Measurements from ENCODE around the gene KRTAP19-6. TPM values are rescaled to one million over a fixed set of nuclear protein-coding genes. Genes with fewer than 3 reads are reported as not detected.

Gene KRTAP19-6, protein sequence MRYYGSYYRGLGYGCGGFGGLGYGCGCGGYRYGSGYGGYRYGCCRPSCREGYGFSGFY
- not detected for polyA plus RNA-seq (2013, experiment 1 of 2)
- not detected for polyA plus RNA-seq (2013, experiment 2 of 2)

DNA sequence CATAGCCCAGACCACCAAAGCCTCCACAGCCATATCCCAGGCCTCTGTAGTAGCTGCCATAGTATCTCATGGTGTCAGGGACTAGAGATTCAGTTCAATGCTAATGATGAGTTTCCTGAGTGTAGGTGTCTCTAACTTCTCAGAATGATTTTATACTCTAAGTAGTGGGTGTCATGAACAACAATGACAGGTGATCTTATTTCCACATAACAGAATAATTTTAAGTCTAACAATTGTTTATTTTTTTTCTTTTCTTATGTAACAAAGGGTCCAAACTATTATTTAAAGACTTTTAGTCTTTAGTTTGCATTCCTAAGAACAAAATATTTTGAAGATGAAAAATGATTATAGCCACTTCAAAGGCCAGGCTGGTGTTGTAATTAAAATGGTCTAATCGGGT is at the start of gene KRTAP19-6:
TSS of gene KRTAP19-6 (minus strand) at position 101 of the 400 bp plus-strand sequence. CDS start at position 70, 31 bp downstream.
- H3K27me3 ChIP-seq (ENCODE audit: insufficient read depth, low read length, poor library complexity), result no peaks in the 10 kb centered on the region
- no peak within 1 kb of the TSS for H3K4me2 ChIP-seq (ENCODE audit: low read length)

DNA sequence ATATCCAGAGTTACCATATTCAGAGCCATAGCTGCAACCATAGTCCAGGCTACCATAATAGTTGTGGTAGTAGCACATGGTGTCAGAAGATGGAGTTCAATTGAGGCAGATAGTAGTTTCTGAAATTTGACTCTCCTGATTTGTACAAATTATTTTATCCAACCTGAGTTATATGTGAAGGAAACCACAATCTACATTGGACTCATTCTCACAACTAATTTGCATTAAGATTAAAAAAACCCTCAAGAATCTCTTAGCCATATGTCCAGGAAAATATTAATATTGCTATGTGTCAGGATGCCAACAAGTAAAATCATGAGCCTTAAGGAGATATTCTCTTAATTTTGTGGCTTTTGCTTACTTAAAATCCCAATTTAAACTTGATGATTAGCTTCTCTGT is 48.6 kb upstream of the KRTAP19-6 start, which contains the start of gene KRTAP22-2:
TSS of gene KRTAP22-2 (minus strand) at position 101 of the 400 bp plus-strand sequence.
- no peak for DNase-seq
- no peak within 1 kb of the TSS for H3K18ac ChIP-seq (ENCODE audit: low read length)
- H2BK15ac ChIP-seq (replicated peaks; ENCODE audit: low read depth), result no peak within 1 kb of the TSS
- H3K36me3 ChIP-seq (ENCODE audit: control insufficient read depth, insufficient read depth, low read length), result no peaks in the 10 kb centered on the region
- no peak within 1 kb of the TSS for H3K9ac ChIP-seq (ENCODE audit: low read length)
- no peak within 1 kb of the TSS for H2AK5ac ChIP-seq (ENCODE audit: low read length)
- no peak within 1 kb of the TSS for H4K8ac ChIP-seq (ENCODE audit: low read depth, low read length)
- H3K4me1 ChIP-seq (ENCODE audit: control insufficient read depth, low read depth, low read length), result no peaks in the 10 kb centered on the region
- H4K5ac ChIP-seq (ENCODE audit: low read length), result no peak within 1 kb of the TSS
- H3K27me3 ChIP-seq (ENCODE audit: insufficient read depth, low read length, poor library complexity), result no peaks in the 10 kb centered on the region
- no peak within 1 kb of the TSS for H3K23ac ChIP-seq (ENCODE audit: low read length)
- H3K4ac ChIP-seq (ENCODE audit: low read depth, low read length), result no peak within 1 kb of the TSS
- no peaks in the 10 kb centered on the region for H3K79me1 ChIP-seq (ENCODE audit: low read length)
- H2BK120ac ChIP-seq (ENCODE audit: low read depth, low read length), result no peak within 1 kb of the TSS
- no peak within 1 kb of the TSS for H3K27ac ChIP-seq (ENCODE audit: low read depth, low read length)
- no peak within 1 kb of the TSS for H3K56ac ChIP-seq (ENCODE audit: low read length)
- H3K79me2 ChIP-seq (ENCODE audit: control insufficient read depth, insufficient read depth, low read length), result no peaks in the 10 kb centered on the region
- no peak within 1 kb of the TSS for H2BK5ac ChIP-seq (ENCODE audit: low read length)
- H3K4me2 ChIP-seq (ENCODE audit: low read length), result no peak within 1 kb of the TSS
- no peak within 1 kb of the TSS for H3K4me3 ChIP-seq (ENCODE audit: low read length)

More for the DNA sequence above, at the start of gene KRTAP19-6:
- Histone ChIP-seq H3K4me3 (ENCODE audit: low read length) (no peak within 1 kb of the TSS), H2BK5ac (ENCODE audit: low read length) (no peak within 1 kb of the TSS), H3K27ac (ENCODE audit: low read depth, low read length) (no peak within 1 kb of the TSS), H3K4me1 (ENCODE audit: control insufficient read depth, low read depth, low read length) (no peaks in the 10 kb centered on the region), H3K18ac (ENCODE audit: low read length) (no peak within 1 kb of the TSS), H3K9ac (ENCODE audit: low read length) (no peak within 1 kb of the TSS), H2AK5ac (ENCODE audit: low read length) (no peak within 1 kb of the TSS), H3K79me1 (ENCODE audit: low read length) (no peaks in the 10 kb centered on the region), H3K4ac (ENCODE audit: low read depth, low read length) (no peak within 1 kb of the TSS), H4K8ac (ENCODE audit: low read depth, low read length) (no peak within 1 kb of the TSS), H4K5ac (ENCODE audit: low read length) (no peak within 1 kb of the TSS), H2BK15ac (replicated peaks; ENCODE audit: low read depth) (no peak within 1 kb of the TSS), H3K36me3 (ENCODE audit: control insufficient read depth, insufficient read depth, low read length) (no peaks in the 10 kb centered on the region), H3K23ac (ENCODE audit: low read length) (no peak within 1 kb of the TSS), H2BK120ac (ENCODE audit: low read depth, low read length) (no peak within 1 kb of the TSS), H3K56ac (ENCODE audit: low read length) (no peak within 1 kb of the TSS), H3K79me2 (ENCODE audit: control insufficient read depth, insufficient read depth, low read length) (no peaks in the 10 kb centered on the region)
- WGBS (ENCODE audit: extremely low coverage, insufficient coverage, low lambda C conversion rate), result no CpG with 5 or more reads among the region's 1 CpG
- DNase-seq, result no peak

DNA sequence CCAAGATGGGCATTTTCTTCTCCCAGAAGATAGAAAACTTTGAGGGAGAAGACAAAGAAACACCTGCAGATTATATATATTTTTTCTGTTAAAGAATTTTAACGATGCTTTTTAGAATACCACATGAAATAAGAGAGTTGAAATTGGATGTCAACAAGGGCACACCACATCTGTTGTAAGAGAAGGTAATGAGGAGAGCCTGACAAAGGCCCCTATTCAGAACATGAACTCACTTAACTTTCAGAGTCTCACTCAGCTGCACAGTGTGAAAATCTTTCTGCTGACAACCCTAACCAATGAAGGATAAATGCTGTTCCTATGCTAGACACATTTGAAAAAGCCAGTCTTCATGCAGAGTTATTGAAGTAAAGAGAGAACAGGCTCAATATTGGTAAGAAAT is 41.2 kb upstream of the KRTAP19-6 start:
- no peaks in the 10 kb centered on the region for H3K27me3 ChIP-seq (ENCODE audit: insufficient read depth, low read length, poor library complexity)
- H2BK120ac ChIP-seq (ENCODE audit: low read depth, low read length), result no peak overlapping the region
- H4K5ac ChIP-seq (ENCODE audit: low read length), result no peak overlapping the region
- H2AK5ac ChIP-seq (ENCODE audit: low read length), result no peak overlapping the region
- no peaks in the 10 kb centered on the region for H3K79me1 ChIP-seq (ENCODE audit: low read length)
- WGBS (ENCODE audit: extremely low coverage, insufficient coverage, low lambda C conversion rate), result no CpG with 5 or more reads among the region's 1 CpG
- H3K4me3 ChIP-seq (ENCODE audit: low read length), result no peak overlapping the region
- DNase-seq, result no peak
- no peaks in the 10 kb centered on the region for H3K79me2 ChIP-seq (ENCODE audit: control insufficient read depth, insufficient read depth, low read length)
- H3K36me3 ChIP-seq (ENCODE audit: control insufficient read depth, insufficient read depth, low read length), result no peaks in the 10 kb centered on the region
- no peak overlapping the region for H4K8ac ChIP-seq (ENCODE audit: low read depth, low read length)
- H3K9ac ChIP-seq (ENCODE audit: low read length), result no peak overlapping the region
- H2BK5ac ChIP-seq (ENCODE audit: low read length), result no peak overlapping the region
- H3K18ac ChIP-seq (ENCODE audit: low read length), result no peak overlapping the region
- H3K56ac ChIP-seq (ENCODE audit: low read length), result no peak overlapping the region
- H3K27ac ChIP-seq (ENCODE audit: low read depth, low read length), result no peak overlapping the region
- H3K4me1 ChIP-seq (ENCODE audit: control insufficient read depth, low read depth, low read length), result no peaks in the 10 kb centered on the region
- H3K4ac ChIP-seq (ENCODE audit: low read depth, low read length), result no peak overlapping the region
- H2BK15ac ChIP-seq (replicated peaks; ENCODE audit: low read depth), result no peak overlapping the region
- H3K23ac ChIP-seq (ENCODE audit: low read length), result no peak overlapping the region
- H3K4me2 ChIP-seq (ENCODE audit: low read length), result no peak overlapping the region

DNA sequence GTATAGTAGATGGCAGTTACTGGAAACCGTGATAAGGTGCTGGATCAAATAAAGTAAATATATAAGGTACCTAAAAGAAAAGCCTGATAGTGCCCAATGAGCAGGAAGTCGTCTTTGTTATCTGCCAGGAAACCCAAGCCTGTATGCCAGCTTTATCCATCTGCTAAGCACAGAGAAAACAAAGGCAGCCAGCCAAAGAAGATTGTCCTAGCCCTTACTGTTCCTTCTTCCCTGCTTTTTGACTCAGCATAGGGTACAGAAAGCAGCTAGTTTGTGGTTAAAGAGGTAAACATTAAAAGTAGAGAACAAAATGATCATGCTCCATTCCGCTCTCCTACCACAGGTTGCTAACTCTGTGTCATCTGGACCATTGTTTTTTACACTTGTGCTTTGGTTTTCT is 38.5 kb upstream of the KRTAP19-6 start:
- no peak overlapping the region for H4K8ac ChIP-seq (ENCODE audit: low read depth, low read length)
- H4K5ac ChIP-seq (ENCODE audit: low read length), result no peak overlapping the region
- H3K36me3 ChIP-seq (ENCODE audit: control insufficient read depth, insufficient read depth, low read length), result no peaks in the 10 kb centered on the region
- H3K79me1 ChIP-seq (ENCODE audit: low read length), result no peaks in the 10 kb centered on the region
- WGBS (ENCODE audit: extremely low coverage, insufficient coverage, low lambda C conversion rate), result no CpG with 5 or more reads among the region's 3 CpGs
- no peak overlapping the region for H3K4me3 ChIP-seq (ENCODE audit: low read length)
- no peaks in the 10 kb centered on the region for H3K79me2 ChIP-seq (ENCODE audit: control insufficient read depth, insufficient read depth, low read length)
- no peak overlapping the region for H2BK15ac ChIP-seq (replicated peaks; ENCODE audit: low read depth)
- DNase-seq, result no peak
- H3K56ac ChIP-seq (ENCODE audit: low read length), result no peak overlapping the region
- no peaks in the 10 kb centered on the region for H3K4me1 ChIP-seq (ENCODE audit: control insufficient read depth, low read depth, low read length)
- H3K9ac ChIP-seq (ENCODE audit: low read length), result no peak overlapping the region
- no peak overlapping the region for H2BK5ac ChIP-seq (ENCODE audit: low read length)
- H3K23ac ChIP-seq (ENCODE audit: low read length), result no peak overlapping the region
- H3K4ac ChIP-seq (ENCODE audit: low read depth, low read length), result no peak overlapping the region
- no peak overlapping the region for H2AK5ac ChIP-seq (ENCODE audit: low read length)
- H3K27ac ChIP-seq (ENCODE audit: low read depth, low read length), result no peak overlapping the region
- H3K27me3 ChIP-seq (ENCODE audit: insufficient read depth, low read length, poor library complexity), result no peaks in the 10 kb centered on the region
- no peak overlapping the region for H3K4me2 ChIP-seq (ENCODE audit: low read length)
- no peak overlapping the region for H3K18ac ChIP-seq (ENCODE audit: low read length)
- H2BK120ac ChIP-seq (ENCODE audit: low read depth, low read length), result no peak overlapping the region

DNA sequence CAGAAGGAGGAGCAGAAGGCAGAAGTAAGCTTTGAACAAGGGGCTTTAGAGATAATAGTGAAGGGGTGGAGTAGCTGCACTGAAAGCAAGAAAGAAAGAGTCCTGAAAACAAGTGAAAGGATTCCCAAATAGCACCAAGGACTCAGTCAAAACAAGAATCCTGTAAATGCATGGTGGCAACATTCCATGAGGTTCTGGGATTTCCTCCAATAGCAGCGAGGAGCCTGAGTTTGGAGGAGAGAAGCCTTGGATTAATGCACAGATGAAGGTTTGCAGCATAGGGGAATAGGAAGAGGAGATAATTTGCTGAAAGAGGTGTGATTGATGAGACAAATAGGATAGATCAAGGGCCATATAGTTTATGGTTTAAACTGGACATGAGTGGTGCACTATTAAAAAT is 37.7 kb upstream of the KRTAP19-6 start:
- Histone ChIP-seq H3K4me3 (ENCODE audit: low read length) (no peak overlapping the region), H4K8ac (ENCODE audit: low read depth, low read length) (no peak overlapping the region), H3K4me2 (ENCODE audit: low read length) (no peak overlapping the region), H4K5ac (ENCODE audit: low read length) (no peak overlapping the region), H3K27ac (ENCODE audit: low read depth, low read length) (no peak overlapping the region), H2AK5ac (ENCODE audit: low read length) (no peak overlapping the region), H2BK15ac (replicated peaks; ENCODE audit: low read depth) (no peak overlapping the region), H3K4ac (ENCODE audit: low read depth, low read length) (no peak overlapping the region), H3K18ac (ENCODE audit: low read length) (no peak overlapping the region), H3K23ac (ENCODE audit: low read length) (no peak overlapping the region), H2BK5ac (ENCODE audit: low read length) (no peak overlapping the region), H3K79me2 (ENCODE audit: control insufficient read depth, insufficient read depth, low read length) (no peaks in the 10 kb centered on the region), H3K9ac (ENCODE audit: low read length) (no peak overlapping the region), H3K56ac (ENCODE audit: low read length) (no peak overlapping the region), H3K27me3 (ENCODE audit: insufficient read depth, low read length, poor library complexity) (no peaks in the 10 kb centered on the region), H2BK120ac (ENCODE audit: low read depth, low read length) (no peak overlapping the region), H3K4me1 (ENCODE audit: control insufficient read depth, low read depth, low read length) (no peaks in the 10 kb centered on the region), H3K36me3 (ENCODE audit: control insufficient read depth, insufficient read depth, low read length) (no peaks in the 10 kb centered on the region), H3K79me1 (ENCODE audit: low read length) (no peaks in the 10 kb centered on the region)
- WGBS (ENCODE audit: extremely low coverage, insufficient coverage, low lambda C conversion rate), result no CpG with 5 or more reads among the region's 1 CpG
- peak; percentile 1 for DNase-seq

DNA sequence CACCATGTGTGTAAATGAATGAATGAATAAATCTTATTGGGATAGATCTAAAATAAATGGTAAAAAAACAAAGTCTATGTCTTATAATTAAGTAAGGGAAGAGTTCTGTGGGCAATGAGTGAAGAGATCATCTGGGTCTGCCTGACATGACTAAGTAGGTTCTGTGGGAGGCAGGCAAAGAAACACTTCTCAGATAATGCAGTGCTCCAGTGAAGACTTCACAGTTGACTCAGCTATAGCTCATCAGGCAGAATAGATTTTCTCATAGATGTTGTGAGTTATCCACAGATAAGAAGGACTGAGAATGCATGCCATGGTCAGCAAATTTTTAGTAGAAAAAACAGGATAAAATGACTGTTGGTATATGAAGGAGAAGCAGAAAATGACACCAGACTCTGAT is 36.1 kb upstream of the KRTAP19-6 start:
- H3K4me2 ChIP-seq (ENCODE audit: low read length), result no peak overlapping the region
- no peak overlapping the region for H3K27ac ChIP-seq (ENCODE audit: low read depth, low read length)
- no peaks in the 10 kb centered on the region for H3K79me1 ChIP-seq (ENCODE audit: low read length)
- H4K8ac ChIP-seq (ENCODE audit: low read depth, low read length), result no peak overlapping the region
- no peak overlapping the region for H2BK5ac ChIP-seq (ENCODE audit: low read length)
- H3K56ac ChIP-seq (ENCODE audit: low read length), result no peak overlapping the region
- DNase-seq, result no peak
- H3K9ac ChIP-seq (ENCODE audit: low read length), result no peak overlapping the region
- no peak overlapping the region for H3K23ac ChIP-seq (ENCODE audit: low read length)
- no peak overlapping the region for H2BK15ac ChIP-seq (replicated peaks; ENCODE audit: low read depth)
- H3K18ac ChIP-seq (ENCODE audit: low read length), result no peak overlapping the region
- H2BK120ac ChIP-seq (ENCODE audit: low read depth, low read length), result no peak overlapping the region
- H2AK5ac ChIP-seq (ENCODE audit: low read length), result no peak overlapping the region
- H3K79me2 ChIP-seq (ENCODE audit: control insufficient read depth, insufficient read depth, low read length), result no peaks in the 10 kb centered on the region
- no peak overlapping the region for H4K5ac ChIP-seq (ENCODE audit: low read length)
- no peaks in the 10 kb centered on the region for H3K4me1 ChIP-seq (ENCODE audit: control insufficient read depth, low read depth, low read length)
- H3K36me3 ChIP-seq (ENCODE audit: control insufficient read depth, insufficient read depth, low read length), result no peaks in the 10 kb centered on the region
- no peaks in the 10 kb centered on the region for H3K27me3 ChIP-seq (ENCODE audit: insufficient read depth, low read length, poor library complexity)
- no peak overlapping the region for H3K4ac ChIP-seq (ENCODE audit: low read depth, low read length)
- no peak overlapping the region for H3K4me3 ChIP-seq (ENCODE audit: low read length)
